Measurements from ENCODE around the gene L3MBTL4.

The L3MBTL4 gene

DNA sequence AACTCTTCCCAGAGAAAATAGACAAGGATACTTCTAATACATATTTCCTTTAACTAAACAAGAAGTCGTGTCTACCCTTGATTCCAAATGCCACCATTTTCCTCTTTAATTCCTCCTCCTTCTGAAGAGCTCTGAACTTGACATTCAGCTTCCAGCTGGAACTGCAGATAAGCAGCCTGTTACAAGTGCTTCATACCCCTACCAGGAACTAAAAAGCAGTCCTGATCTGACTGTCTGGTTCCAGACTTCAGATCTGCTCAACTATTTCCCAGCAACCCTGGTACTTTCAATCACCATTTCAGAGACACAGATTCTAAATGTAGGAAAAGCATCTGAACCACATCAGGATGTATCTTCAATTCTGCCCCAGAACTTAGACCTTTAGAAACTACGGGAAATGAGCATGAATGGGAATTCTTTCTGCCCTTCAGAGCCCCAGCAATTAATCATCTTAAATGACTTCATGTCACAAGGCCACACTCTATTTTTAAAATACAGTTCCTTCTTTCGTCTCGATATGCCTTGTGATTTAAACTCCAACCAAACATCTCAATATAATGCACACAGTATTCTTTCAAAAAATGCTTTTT is 159.5 kb downstream of the L3MBTL4 start:
- H3K9me3 ChIP-seq (ENCODE audit: control insufficient read depth, low read length), result no peaks in the 10 kb centered on the region
- no peaks in the 10 kb centered on the region for H3K27me3 ChIP-seq (ENCODE audit: control insufficient read depth, insufficient read depth, low read length)
- peaks cover 9% of the 10 kb centered on the region for H3K4me1 ChIP-seq (ENCODE audit: control insufficient read depth, insufficient read depth, low read length)
- H3K36me3 ChIP-seq (ENCODE audit: control insufficient read depth, insufficient read depth, low read length), result no peaks in the 10 kb centered on the region
- no peak overlapping the region for H3K9ac ChIP-seq (ENCODE audit: low read length)
- no peak overlapping the region for H3K4me3 ChIP-seq (ENCODE audit: low read length)

DNA sequence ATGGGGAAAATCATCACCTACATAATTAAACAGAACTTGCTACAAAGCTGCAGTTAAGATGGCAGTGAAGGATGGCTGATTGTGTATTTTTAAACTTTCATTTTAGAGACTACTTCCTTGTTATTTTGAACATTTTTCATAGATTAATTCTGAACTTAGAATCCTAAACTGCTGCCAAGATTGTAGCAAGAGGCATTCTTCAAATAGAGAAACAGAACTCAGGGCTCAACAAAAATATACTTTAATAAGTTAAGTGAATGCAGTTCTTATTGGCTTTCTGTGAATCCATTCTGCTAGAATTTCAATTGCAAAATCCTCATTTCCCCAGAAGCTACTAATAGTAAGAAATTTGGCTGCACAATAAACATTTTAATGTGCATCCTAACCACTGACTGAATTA is 160.3 kb downstream of the L3MBTL4 start:
- no peaks in the 10 kb centered on the region for H3K36me3 ChIP-seq (ENCODE audit: control insufficient read depth, insufficient read depth, low read length)
- no peak overlapping the region for H3K9ac ChIP-seq (ENCODE audit: low read length)
- H3K4me1 ChIP-seq (ENCODE audit: control insufficient read depth, insufficient read depth, low read length), result peaks cover 9% of the 10 kb centered on the region
- no peaks in the 10 kb centered on the region for H3K9me3 ChIP-seq (ENCODE audit: control insufficient read depth, low read length)
- no peaks in the 10 kb centered on the region for H3K27me3 ChIP-seq (ENCODE audit: control insufficient read depth, insufficient read depth, low read length)
- no peak overlapping the region for H3K4me3 ChIP-seq (ENCODE audit: low read length)

DNA sequence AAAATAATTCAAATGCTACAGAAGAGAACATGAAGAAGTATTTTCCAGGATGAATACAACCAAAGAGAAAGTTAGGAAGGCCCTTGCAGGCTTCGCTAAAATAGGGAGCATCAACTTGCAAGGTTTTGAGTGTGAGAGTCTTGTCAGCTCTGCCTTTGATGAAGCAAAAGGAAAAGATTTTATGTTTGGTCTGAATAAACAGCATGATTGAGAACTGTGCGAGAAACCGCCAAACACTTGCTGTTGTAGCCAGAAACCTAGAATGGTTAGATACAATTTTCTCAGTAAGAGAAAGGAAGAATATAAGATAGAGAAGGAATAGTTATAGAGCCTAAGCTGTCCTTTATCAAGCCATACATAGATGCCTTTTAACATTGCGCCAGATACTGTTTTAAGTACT is 163.6 kb downstream of the L3MBTL4 start:
- Histone ChIP-seq H3K27me3 (ENCODE audit: control insufficient read depth, insufficient read depth, low read length) (no peaks in the 10 kb centered on the region), H3K4me3 (ENCODE audit: low read length) (no peak overlapping the region), H3K9ac (ENCODE audit: low read length) (no peak overlapping the region), H3K9me3 (ENCODE audit: control insufficient read depth, low read length) (no peaks in the 10 kb centered on the region), H3K36me3 (ENCODE audit: control insufficient read depth, insufficient read depth, low read length) (no peaks in the 10 kb centered on the region), H3K4me1 (ENCODE audit: control insufficient read depth, insufficient read depth, low read length) (peaks cover 9% of the 10 kb centered on the region)

DNA sequence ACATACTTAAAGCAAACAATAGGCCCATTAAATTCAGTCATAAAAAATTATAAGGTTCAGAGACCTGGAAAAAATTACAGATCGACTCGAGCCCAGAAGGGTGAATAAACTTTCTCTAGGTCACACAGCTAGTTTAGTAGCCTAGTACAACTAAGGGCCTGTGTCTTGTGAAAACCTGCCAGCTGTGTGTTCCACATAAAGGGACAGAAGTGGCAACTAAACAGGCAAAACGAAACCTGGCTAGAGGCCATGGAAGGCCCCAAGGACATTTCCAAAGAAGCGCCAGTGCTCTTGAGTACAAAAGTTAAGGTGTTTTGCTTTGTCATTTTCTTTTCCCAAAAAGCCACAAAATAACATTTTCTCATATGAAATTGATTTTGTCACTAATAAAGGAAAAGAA is 164.9 kb downstream of the L3MBTL4 start:
- no peaks in the 10 kb centered on the region for H3K9me3 ChIP-seq (ENCODE audit: control insufficient read depth, low read length)
- H3K4me3 ChIP-seq (ENCODE audit: low read length), result no peak overlapping the region
- H3K27me3 ChIP-seq (ENCODE audit: control insufficient read depth, insufficient read depth, low read length), result no peaks in the 10 kb centered on the region

DNA sequence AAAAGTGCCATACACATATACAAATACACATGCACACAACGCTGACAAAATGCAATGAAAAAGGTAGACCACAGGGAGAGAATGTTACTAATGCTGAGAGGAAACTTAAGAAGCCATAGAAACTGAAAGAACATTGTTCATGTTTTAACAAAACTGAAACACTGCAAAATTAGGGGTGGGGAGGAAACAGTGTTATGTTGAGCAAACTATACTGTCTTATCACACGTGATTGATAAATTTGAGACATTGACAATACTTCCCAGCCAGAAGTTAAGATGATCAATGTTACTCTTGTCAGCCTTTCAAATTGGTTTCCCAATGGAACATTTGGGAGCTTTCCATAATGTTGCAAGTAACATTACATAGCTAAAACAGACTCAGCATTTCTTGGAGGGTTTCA is 165.5 kb downstream of the L3MBTL4 start:
- Histone ChIP-seq H3K36me3 (ENCODE audit: control insufficient read depth, insufficient read depth, low read length) (no peaks in the 10 kb centered on the region), H3K27me3 (ENCODE audit: control insufficient read depth, insufficient read depth, low read length) (no peaks in the 10 kb centered on the region), H3K4me1 (ENCODE audit: control insufficient read depth, insufficient read depth, low read length) (no peaks in the 10 kb centered on the region), H3K9ac (ENCODE audit: low read length) (no peak overlapping the region), H3K9me3 (ENCODE audit: control insufficient read depth, low read length) (no peaks in the 10 kb centered on the region), H3K4me3 (ENCODE audit: low read length) (no peak overlapping the region)

More for the DNA sequence above, 164.9 kb downstream of the L3MBTL4 start:
- Histone ChIP-seq H3K4me1 (ENCODE audit: control insufficient read depth, insufficient read depth, low read length) (no peaks in the 10 kb centered on the region), H3K9ac (ENCODE audit: low read length) (no peak overlapping the region), H3K36me3 (ENCODE audit: control insufficient read depth, insufficient read depth, low read length) (no peaks in the 10 kb centered on the region)

DNA sequence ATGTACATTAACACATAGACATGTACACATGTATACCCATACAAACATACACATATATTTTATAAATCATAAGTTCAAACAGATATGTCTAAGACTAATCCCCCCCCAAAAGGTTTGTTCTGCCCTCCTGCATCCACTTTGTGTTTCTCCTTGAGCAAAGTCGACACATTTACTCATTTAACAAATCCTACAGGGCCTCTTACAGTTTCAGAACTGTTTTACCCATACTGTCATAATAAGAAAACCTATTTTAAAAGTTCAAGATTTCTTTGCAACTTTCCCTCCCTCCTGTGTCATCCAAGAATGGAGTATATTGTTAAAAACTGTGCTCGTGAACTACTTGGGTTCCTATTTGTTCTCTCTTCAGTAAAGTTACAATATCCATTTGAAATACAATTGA is 166.7 kb downstream of the L3MBTL4 start:
- no peaks in the 10 kb centered on the region for H3K27me3 ChIP-seq (ENCODE audit: control insufficient read depth, insufficient read depth, low read length)
- H3K4me1 ChIP-seq (ENCODE audit: control insufficient read depth, insufficient read depth, low read length), result no peaks in the 10 kb centered on the region

DNA sequence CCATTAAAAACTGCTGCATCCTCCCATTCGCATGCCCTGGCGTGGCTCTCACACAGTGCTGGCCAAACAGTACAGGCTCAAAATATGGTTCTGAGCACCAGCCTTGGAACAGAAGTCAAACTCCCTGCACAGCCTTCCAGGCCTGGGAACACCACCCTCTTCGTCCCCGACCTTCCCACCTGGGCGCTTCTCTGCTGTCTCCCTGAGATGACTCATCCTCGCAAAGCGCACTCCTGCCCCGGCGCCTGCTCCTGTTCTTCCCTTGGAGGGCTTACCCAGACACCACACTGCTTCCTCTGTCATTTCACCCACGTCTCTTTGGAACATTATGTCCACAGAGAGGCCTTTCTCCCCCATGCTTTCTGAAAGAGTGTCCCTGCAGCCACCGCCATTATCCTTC is 172.7 kb downstream of the L3MBTL4 start:
- no peak overlapping the region for H3K9ac ChIP-seq (ENCODE audit: low read length)
- no peaks in the 10 kb centered on the region for H3K27me3 ChIP-seq (ENCODE audit: control insufficient read depth, insufficient read depth, low read length)
- no peak overlapping the region for H3K4me3 ChIP-seq (ENCODE audit: low read length)
- no peaks in the 10 kb centered on the region for H3K36me3 ChIP-seq (ENCODE audit: control insufficient read depth, insufficient read depth, low read length)
- no peaks in the 10 kb centered on the region for H3K9me3 ChIP-seq (ENCODE audit: control insufficient read depth, low read length)
- H3K4me1 ChIP-seq (ENCODE audit: control insufficient read depth, insufficient read depth, low read length), result no peaks in the 10 kb centered on the region

More for the DNA sequence above, 166.7 kb downstream of the L3MBTL4 start:
- H3K9ac ChIP-seq (ENCODE audit: low read length), result no peak overlapping the region
- H3K36me3 ChIP-seq (ENCODE audit: control insufficient read depth, insufficient read depth, low read length), result no peaks in the 10 kb centered on the region
- H3K9me3 ChIP-seq (ENCODE audit: control insufficient read depth, low read length), result no peaks in the 10 kb centered on the region
- H3K4me3 ChIP-seq (ENCODE audit: low read length), result no peak overlapping the region

DNA sequence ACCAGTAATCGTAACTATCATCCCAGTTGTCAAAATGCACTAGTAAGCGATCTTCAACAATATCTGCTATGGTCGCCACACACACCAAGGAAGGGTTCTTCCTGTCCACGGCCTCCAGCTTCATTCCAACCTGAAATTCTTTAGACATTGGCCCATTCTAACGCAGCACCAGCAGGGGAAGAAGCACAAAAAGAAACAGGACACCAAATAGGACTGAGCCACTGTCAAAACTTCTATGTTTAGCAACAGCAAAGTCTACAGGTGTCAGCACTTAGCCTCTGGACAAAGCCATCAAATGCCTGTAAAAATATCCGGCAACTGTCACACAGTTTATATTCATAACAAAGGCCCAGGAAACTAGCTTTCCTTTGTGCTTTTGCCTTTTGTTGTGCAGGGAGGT is 175.0 kb downstream of the L3MBTL4 start:
- no peak overlapping the region for H3K9ac ChIP-seq (ENCODE audit: low read length)
- no peaks in the 10 kb centered on the region for H3K9me3 ChIP-seq (ENCODE audit: control insufficient read depth, low read length)
- H3K36me3 ChIP-seq (ENCODE audit: control insufficient read depth, insufficient read depth, low read length), result no peaks in the 10 kb centered on the region
- no peaks in the 10 kb centered on the region for H3K27me3 ChIP-seq (ENCODE audit: control insufficient read depth, insufficient read depth, low read length)
- no peaks in the 10 kb centered on the region for H3K4me1 ChIP-seq (ENCODE audit: control insufficient read depth, insufficient read depth, low read length)
- H3K4me3 ChIP-seq (ENCODE audit: low read length), result no peak overlapping the region

DNA sequence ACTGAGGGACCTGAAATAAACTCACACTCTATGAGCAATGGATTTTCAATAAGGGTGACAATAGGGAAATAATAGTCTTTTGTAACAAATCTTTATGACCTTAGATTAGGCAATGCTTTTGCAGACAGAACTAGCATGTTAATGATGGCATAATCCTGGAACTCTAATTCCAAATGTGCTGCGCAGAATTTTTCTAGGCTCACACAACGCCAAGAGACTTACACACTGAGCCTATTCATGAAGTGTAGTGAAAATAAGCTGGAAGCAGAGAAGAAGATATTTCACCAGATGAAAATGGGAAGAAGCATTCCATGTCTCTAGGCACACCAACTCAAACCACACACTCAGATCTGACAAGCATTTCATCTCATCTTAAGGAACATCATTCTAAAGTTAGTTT is 178.5 kb downstream of the L3MBTL4 start:
- H3K4me1 ChIP-seq (ENCODE audit: control insufficient read depth, insufficient read depth, low read length), result no peaks in the 10 kb centered on the region
- no peaks in the 10 kb centered on the region for H3K9me3 ChIP-seq (ENCODE audit: control insufficient read depth, low read length)
- no peak overlapping the region for H3K9ac ChIP-seq (ENCODE audit: low read length)
- H3K4me3 ChIP-seq (ENCODE audit: low read length), result no peak overlapping the region
- H3K27me3 ChIP-seq (ENCODE audit: control insufficient read depth, insufficient read depth, low read length), result no peaks in the 10 kb centered on the region
- no peaks in the 10 kb centered on the region for H3K36me3 ChIP-seq (ENCODE audit: control insufficient read depth, insufficient read depth, low read length)

DNA sequence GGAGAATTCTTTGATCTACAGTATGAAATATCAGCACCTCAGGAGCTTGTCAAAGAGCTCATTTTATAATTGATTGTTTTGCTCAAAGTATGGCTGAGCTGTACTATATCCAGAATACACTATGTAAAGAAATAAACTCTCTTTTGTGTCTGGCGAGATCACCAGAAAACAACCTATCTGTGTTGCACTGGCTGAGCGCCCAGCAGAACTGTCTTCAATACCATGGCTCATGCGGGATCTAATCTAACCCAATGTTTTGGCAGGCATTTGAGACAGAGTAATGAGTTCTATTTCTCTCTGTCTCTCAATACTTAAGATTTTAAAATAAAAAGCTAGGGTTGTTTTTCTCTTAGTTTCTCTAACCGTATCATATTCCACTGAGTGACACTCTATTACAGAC is 192.4 kb downstream of the L3MBTL4 start:
- Histone ChIP-seq H3K36me3 (ENCODE audit: control insufficient read depth, insufficient read depth, low read length) (no peaks in the 10 kb centered on the region), H3K4me3 (ENCODE audit: low read length) (no peak overlapping the region)

DNA sequence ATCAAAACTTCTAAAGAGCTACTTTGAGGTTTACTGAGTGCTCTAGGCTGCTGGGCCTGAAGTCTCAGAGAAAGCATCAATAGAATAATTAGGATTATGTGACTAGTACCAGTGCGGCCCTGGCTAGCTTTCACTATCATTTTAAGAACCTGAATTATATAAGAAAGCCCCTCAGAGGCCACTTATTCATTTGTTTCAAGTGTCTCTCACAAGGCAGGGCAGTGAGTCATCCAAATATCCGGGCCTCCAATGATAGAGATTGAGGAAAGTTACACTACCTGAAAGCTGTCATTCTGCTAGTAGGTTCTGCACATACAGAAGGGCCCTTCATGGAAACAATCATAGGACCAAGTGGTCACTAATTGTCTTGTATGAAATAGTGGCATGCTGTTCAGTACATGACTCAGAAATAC is 193.1 kb downstream of the L3MBTL4 start:
- H3K4me1 ChIP-seq (ENCODE audit: control insufficient read depth, insufficient read depth, low read length), result no peaks in the 10 kb centered on the region
- H3K9ac ChIP-seq (ENCODE audit: low read length), result no peak overlapping the region
- no peak overlapping the region for H3K4me3 ChIP-seq (ENCODE audit: low read length)
- no peaks in the 10 kb centered on the region for H3K27me3 ChIP-seq (ENCODE audit: control insufficient read depth, insufficient read depth, low read length)
- H3K36me3 ChIP-seq (ENCODE audit: control insufficient read depth, insufficient read depth, low read length), result no peaks in the 10 kb centered on the region
- no peaks in the 10 kb centered on the region for H3K9me3 ChIP-seq (ENCODE audit: control insufficient read depth, low read length)

More for the DNA sequence above, 192.4 kb downstream of the L3MBTL4 start:
- H3K4me1 ChIP-seq (ENCODE audit: control insufficient read depth, insufficient read depth, low read length), result no peaks in the 10 kb centered on the region
- H3K27me3 ChIP-seq (ENCODE audit: control insufficient read depth, insufficient read depth, low read length), result no peaks in the 10 kb centered on the region
- H3K9ac ChIP-seq (ENCODE audit: low read length), result no peak overlapping the region
- H3K9me3 ChIP-seq (ENCODE audit: control insufficient read depth, low read length), result no peaks in the 10 kb centered on the region

DNA sequence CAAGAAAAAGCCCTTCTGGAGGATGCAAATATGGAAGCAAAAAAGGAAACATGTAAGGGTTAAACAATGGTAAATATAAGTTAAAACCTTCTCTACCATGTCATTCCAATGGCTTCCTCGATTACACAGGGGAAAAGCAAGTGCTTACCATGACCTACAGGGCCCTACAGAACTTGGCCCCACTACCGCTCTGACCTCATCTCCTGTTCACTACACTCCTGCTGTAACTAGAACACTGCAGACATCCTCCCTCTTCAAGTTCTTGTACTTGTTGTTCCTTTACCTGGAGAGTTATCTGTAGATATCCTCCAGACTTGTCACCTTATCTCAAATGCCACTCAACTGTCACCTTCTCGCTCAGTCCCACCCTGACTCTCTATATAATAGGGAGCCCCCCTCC is 194.6 kb downstream of the L3MBTL4 start:
- no peaks in the 10 kb centered on the region for H3K9me3 ChIP-seq (ENCODE audit: control insufficient read depth, low read length)
- no peaks in the 10 kb centered on the region for H3K36me3 ChIP-seq (ENCODE audit: control insufficient read depth, insufficient read depth, low read length)
- no peak overlapping the region for H3K9ac ChIP-seq (ENCODE audit: low read length)
- H3K27me3 ChIP-seq (ENCODE audit: control insufficient read depth, insufficient read depth, low read length), result no peaks in the 10 kb centered on the region
- H3K4me3 ChIP-seq (ENCODE audit: low read length), result no peak overlapping the region
- no peaks in the 10 kb centered on the region for H3K4me1 ChIP-seq (ENCODE audit: control insufficient read depth, insufficient read depth, low read length)

DNA sequence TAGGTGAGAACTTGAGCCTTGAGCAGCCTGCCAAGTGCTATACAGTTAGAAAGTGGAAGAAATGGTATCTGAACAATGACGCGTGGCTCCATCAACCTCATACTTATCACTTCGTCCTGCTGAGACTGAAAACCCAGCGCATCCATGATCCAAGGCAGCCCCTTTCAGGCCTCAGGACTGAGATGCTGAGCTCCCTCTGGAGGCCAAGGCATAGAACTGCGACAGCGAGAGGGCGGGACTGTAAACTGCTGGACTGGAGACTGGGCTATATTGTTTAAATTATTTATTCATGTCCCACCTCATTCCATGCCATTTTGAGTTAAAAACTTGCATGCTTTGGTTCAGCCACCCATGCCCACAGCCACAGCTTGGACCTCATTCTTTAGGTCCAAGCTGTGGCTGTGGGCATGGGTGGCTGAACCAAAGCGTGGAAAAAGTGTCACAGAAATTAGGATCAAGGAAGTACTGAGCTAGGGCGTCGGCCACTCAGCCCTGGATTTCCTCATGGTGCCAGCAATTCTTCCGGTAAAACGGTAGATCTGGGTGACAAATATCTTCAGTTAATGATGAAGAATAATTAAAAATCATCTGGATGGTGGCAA is 195.5 kb downstream of the L3MBTL4 start:
- Histone ChIP-seq H3K36me3 (ENCODE audit: control insufficient read depth, insufficient read depth, low read length) (no peaks in the 10 kb centered on the region), H3K4me1 (ENCODE audit: control insufficient read depth, insufficient read depth, low read length) (no peaks in the 10 kb centered on the region), H3K9ac (ENCODE audit: low read length) (no peak overlapping the region), H3K27me3 (ENCODE audit: control insufficient read depth, insufficient read depth, low read length) (no peaks in the 10 kb centered on the region), H3K4me3 (ENCODE audit: low read length) (no peak overlapping the region), H3K9me3 (ENCODE audit: control insufficient read depth, low read length) (no peaks in the 10 kb centered on the region)
